Gastroesophageal sphincter (tissue), 3 donors: ENCODE data around the gene ACSF3.

Source experiments
- CTCF ChIP-seq, 4 experiments: fragments of 200-600 bp in 2 of 4; fragments of 450-650 bp in 2 of 4; sonication (generic) in 1 of 4; IDR thresholded peaks; one replicate each; pipeline ENCODE4 v1.5.1; 2017 to 2019; ENCODE audit warnings: antibody characterized with exemption in 4 of 4, mild to moderate bottlenecking in 2 of 4, moderate library complexity in 2 of 4
- EP300 ChIP-seq: sonication (generic); formaldehyde crosslinking; IDR thresholded peaks from one replicate; pipeline ENCODE4 v1.6.1; 2017; ENCODE audit warnings: antibody characterized with exemption, mild to moderate bottlenecking
- POLR2A ChIP-seq, 2 donors: fragments of 450-650 bp; IDR thresholded peaks; one replicate each; pipeline ENCODE4 v1.6.1; 2017; ENCODE audit warnings: antibody characterized with exemption in 2 of 2, mild to moderate bottlenecking in 2 of 2, moderate library complexity in 1 of 2
- POLR2AphosphoS5 ChIP-seq: sonication (generic); formaldehyde crosslinking; IDR thresholded peaks from one replicate; pipeline ENCODE4 v1.6.1; 2017; ENCODE audit warnings: antibody characterized with exemption

- TF ChIP-seq POLR2A (IDR thresholded peaks at IDR 0.05) (no peak), EP300 (no peak), CTCF (IDR thresholded peaks at IDR 0.05) (no peak), POLR2AphosphoS5 (no peak)
Measured at GRCh38 chr16:89050868-89051311, 42.8 kb upstream of the ACSF3 start.
